ENCODE results near the gene ZNF117.

The ZNF117 gene

DNA sequence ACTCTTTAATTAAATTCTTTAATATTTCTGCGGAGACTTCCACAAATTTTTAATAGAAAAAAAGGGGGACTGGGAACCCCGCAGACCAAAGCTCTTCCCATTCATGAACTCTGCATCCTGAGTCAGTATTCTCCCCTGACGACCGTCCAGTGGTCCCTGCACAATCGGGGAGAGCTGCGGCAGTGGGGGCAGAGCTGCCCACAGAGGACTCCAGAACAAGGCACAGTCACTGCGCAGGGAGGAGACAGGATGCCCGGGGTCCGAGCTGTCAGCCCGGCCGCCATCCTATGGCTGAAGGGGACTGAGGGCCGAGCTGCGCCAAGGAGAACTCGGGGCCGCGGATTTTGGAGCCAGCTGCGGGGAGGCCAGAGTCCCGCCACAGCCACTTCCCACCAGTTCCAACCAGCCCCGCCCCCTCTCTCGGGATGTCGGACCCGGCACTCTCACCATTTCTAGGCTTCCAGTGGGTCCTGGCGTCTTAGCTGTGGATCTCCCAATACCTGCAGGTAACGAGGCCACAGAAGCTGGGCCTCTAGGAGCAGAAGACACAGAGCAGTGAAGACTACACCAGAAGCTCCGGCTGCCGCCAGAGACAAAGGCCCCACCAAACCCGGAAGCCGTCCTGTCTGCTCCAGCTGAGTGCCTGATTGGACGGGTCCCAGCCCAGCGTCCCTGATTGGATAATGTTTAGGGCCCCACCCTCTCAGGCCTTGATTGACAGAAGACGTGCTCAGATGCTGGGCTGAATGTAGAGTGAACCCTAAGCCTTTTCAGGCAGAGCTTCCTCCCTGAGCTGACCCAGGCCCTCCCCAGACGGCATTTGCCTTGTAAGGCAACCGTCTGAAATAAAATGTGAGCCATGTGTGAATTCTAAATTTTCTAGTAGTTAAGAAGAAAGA lies 15.5 kb upstream of the ZNF117 start, which contains the start of gene ERV3-1:
ERV3-1 (minus strand) TSS at position 594 of the 899 bp plus-strand sequence. CDS start 13,661 bp downstream, outside the sequence.
- H3K36me3 ChIP-seq, result no peaks in the 10 kb centered on the region
- TF ChIP-seq, protein P1, sequence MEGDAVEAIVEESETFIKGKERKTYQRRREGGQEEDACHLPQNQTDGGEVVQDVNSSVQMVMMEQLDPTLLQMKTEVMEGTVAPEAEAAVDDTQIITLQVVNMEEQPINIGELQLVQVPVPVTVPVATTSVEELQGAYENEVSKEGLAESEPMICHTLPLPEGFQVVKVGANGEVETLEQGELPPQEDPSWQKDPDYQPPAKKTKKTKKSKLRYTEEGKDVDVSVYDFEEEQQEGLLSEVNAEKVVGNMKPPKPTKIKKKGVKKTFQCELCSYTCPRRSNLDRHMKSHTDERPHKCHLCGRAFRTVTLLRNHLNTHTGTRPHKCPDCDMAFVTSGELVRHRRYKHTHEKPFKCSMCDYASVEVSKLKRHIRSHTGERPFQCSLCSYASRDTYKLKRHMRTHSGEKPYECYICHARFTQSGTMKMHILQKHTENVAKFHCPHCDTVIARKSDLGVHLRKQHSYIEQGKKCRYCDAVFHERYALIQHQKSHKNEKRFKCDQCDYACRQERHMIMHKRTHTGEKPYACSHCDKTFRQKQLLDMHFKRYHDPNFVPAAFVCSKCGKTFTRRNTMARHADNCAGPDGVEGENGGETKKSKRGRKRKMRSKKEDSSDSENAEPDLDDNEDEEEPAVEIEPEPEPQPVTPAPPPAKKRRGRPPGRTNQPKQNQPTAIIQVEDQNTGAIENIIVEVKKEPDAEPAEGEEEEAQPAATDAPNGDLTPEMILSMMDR (IDR thresholded peaks at IDR 0.05; ENCODE audit: low read depth, low read length), result no peak
- peak; percentile 94 for DNase-seq
- peak within 1 kb of the TSS; percentile 82 for H3K4me3 ChIP-seq (ENCODE audit: low read depth, low read length)
- H3K27me3 ChIP-seq, result no peaks in the 10 kb centered on the region
- H3K9me3 ChIP-seq, result no peaks in the 10 kb centered on the region
- no peaks in the 10 kb centered on the region for H3K4me1 ChIP-seq

DNA sequence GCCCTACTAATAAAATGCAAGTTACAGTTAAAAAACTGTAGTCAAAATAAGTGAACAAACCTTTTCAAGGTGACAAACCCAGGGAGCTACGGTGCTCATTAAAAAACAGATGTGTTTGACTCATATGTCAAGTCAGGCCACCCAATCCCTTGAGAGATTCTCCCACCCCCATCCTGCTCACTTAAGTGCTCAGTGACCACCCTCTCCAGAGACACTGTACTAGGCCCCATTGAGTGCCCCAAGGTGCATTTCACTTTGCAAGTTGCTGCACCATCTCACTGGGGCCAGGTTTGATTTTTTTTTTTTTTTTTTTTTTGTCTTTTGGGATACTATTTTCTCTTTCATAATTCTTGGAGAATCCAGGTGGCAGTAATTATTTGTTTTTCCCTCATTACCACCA lies 13.7 kb upstream of the ZNF117 start:
- no peak for DNase-seq
- Histone ChIP-seq H3K9me3 (no peaks in the 10 kb centered on the region), H3K27me3 (no peaks in the 10 kb centered on the region), H3K4me1 (no peaks in the 10 kb centered on the region), H3K36me3 (no peaks in the 10 kb centered on the region), H3K4me3 (ENCODE audit: low read depth, low read length) (no peak overlapping the region)
- TF ChIP-seq, protein P1 (IDR thresholded peaks at IDR 0.05; ENCODE audit: low read depth, low read length), result no peak

DNA sequence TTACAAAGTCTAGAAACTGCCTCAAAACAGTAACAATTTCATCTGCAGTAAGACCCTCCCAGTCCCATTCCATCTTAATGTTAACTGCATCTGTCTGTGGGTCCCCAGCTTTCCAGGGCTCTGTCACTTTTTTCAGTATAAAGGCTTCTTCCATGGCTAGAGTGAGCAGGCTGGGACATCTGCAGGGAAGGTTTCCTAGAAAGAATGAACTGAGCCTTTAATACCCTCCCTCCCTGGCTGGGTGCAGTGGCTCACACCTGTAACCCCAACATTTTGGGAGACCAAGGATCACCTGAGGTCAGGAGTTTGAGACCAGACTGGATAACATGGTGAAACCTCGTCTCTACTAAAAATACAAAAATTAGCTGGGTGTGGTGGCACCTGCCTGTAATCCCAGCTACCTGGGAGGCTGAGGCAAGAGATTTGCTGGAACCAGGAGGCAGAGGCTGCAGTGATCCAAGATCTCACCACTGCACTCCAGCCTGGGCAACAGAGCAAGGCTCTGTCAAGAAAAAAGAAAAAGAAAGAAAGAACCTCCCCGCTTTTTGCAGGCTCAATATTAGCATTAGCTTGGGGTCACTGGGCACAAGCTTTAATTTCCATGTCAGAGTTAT lies 12.2 kb upstream of the ZNF117 start:
- no peak overlapping the region for H3K4me3 ChIP-seq (ENCODE audit: low read depth, low read length)
- no peaks in the 10 kb centered on the region for H3K9me3 ChIP-seq
- H3K27me3 ChIP-seq, result no peaks in the 10 kb centered on the region
- H3K4me1 ChIP-seq, result no peaks in the 10 kb centered on the region
- no peaks in the 10 kb centered on the region for H3K36me3 ChIP-seq
- TF ChIP-seq, protein P1 (IDR thresholded peaks at IDR 0.05; ENCODE audit: low read depth, low read length), result no peak
- DNase-seq, result no peak

DNA sequence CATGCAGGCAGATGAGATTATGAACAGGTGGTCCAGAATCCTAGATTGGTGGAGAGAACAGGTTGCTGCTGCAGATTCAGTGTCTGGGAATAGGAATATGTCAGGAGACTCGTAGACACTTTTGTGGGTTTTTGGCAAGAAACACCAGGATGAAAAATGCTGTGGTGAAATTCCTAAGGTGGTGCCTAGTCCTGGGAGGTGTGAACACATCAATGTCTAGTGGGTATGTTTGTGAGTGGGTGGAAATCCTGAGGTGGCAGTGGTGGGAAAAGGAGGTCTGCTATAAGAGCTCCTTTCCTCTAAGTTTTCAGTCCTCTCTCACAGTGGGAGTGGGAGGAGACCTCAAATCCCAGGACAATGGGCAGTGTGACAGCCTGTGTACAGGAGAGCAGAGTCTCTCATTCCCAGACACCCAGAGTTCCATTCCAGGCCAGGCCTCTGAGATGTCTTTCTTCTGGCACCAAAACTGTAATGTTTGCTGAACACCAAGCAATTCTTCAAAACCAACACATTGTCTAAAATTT lies 10.5 kb upstream of the ZNF117 start:
- Histone ChIP-seq H3K4me1 (no peaks in the 10 kb centered on the region), H3K9me3 (no peaks in the 10 kb centered on the region), H3K4me3 (ENCODE audit: low read depth, low read length) (no peak overlapping the region), H3K27me3 (no peaks in the 10 kb centered on the region), H3K36me3 (no peaks in the 10 kb centered on the region)
- TF ChIP-seq, protein P1 (IDR thresholded peaks at IDR 0.05; ENCODE audit: low read depth, low read length), result no peak
- DNase-seq, result no peak

DNA sequence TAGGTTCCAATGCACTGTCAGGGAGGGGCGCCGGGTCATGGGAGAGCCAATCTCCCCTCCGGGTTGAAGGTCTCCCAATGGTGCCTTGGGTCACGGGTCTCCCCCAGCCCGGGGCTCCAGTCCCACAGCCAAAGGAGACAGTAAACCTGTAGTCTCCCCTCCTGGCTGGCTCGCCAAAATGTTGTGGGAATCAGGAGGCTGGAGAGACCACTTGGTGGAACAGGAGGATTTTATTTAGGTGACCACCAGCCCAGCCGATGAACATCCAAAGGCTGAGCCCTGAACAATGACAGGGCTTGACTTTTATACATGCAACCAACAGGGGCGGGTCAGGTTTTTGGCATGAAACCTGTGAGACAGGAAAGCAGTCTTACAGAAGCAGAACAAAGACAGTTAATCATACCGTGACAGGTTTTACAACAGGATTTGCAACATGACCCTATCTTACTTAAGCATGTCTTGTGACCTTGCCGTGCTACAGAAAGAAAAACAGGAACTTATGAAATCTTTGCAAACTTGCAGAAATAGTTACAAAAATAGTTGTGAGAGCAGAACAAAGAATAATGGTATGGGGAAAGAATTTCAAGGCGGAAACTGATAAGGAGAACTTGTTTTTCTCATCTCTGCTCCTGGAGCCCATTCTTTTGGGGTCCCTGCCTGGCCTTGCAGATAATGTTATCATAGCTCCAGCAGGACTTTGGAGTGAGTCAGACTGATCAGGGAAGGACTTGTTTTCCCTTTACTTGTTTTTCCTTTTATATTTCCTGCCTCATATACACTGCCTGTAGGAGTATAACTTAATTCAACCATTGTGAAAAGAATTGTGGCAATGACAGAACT lies 8.5 kb upstream of the ZNF117 start:
- Histone ChIP-seq H3K27me3 (no peaks in the 10 kb centered on the region), H3K4me1 (no peaks in the 10 kb centered on the region), H3K36me3 (no peaks in the 10 kb centered on the region), H3K4me3 (ENCODE audit: low read depth, low read length) (no peak overlapping the region), H3K9me3 (no peaks in the 10 kb centered on the region)
- TF ChIP-seq, protein P1 (IDR thresholded peaks at IDR 0.05; ENCODE audit: low read depth, low read length), result no peak
- no peak for DNase-seq

Measured in BE2C (cell line).